ENCODE measurements around the gene DGCR8.

Gene DGCR8

GRCh38 chr22:20087319-20088262, 7.5 kb downstream of the DGCR8 start:
- Histone ChIP-seq H3K4me1 (ENCODE audit: insufficient read depth, low read length) (0 out of 2 replicates have a peak, but pooled peaks cover 8% of the 10 kb centered on the region), H3K9me3 (ENCODE audit: control insufficient read depth, insufficient read depth, low read length) (no peaks in the 10 kb centered on the region), H3K9ac (ENCODE audit: low read depth, low read length) (no peak overlapping the region), H3K36me3 (ENCODE audit: insufficient read depth, low read length) (peaks cover 62% of the 10 kb centered on the region)

DNA sequence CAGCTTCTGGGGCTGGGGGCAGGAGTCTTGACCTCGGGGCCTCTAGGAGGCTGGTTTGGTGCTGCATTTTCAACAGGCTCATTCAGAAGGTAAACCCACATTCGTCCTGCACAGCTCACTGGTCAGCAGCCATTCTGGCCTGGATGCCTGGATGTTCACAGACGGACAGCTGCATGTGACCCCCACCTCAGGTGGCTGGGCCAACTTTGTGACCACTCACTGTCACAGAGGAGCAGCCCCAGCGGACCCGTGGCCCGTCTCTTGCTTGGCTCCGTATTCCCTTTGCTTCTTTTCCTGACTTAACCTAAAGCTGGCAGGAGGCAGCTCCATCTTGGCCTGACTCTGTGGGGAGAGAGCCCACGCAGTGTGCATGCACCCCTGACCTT, 8.2 kb downstream of the DGCR8 start:
- H3K4me1 ChIP-seq (ENCODE audit: insufficient read depth, low read length): 0 out of 2 replicates have a peak, but pooled peaks cover 3% of the 10 kb centered on the region
- H3K9ac ChIP-seq (ENCODE audit: low read depth, low read length): no peak overlapping the region
- H3K9me3 ChIP-seq (ENCODE audit: control insufficient read depth, insufficient read depth, low read length): no peaks in the 10 kb centered on the region
- H3K36me3 ChIP-seq (ENCODE audit: insufficient read depth, low read length): peaks cover 63% of the 10 kb centered on the region

DNA sequence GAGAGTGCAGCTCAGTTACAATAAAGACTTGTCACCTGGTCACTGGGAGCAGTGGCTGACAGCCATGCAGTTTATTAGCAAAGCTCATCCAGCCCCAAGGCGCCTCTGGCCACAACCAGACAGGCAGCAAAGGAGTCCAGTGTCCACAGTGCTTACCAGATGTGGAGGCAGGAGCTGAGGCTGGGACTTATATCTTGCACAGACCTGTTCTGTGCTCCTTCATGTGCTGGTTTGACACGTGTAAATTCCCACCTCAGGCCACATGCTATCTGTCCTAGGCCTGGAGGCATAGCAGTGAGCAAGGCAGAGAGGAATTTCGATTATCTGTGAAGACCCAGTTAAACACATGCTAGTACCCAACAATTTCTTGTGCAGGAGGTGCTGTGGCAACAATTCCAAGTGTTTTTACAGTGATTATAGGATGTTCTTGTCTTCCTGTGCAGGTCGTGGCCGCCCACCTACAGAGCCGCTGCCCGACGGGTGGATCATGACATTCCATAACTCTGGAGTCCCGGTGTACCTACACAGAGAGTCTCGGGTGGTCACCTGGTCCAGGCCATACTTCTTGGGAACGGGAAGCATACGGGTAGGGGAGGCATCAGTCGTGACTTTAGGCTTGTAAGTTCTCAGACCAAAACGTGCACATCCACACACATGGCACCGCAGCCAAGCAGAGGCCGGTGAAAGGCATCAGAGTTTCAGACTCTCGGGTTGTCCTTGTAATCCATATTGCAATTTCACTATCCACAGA, 9.4 kb downstream of the DGCR8 start:
- Histone ChIP-seq H3K36me3 (ENCODE audit: insufficient read depth, low read length) (peaks cover 71% of the 10 kb centered on the region), H3K4me1 (ENCODE audit: insufficient read depth, low read length) (no peaks in the 10 kb centered on the region), H3K9ac (ENCODE audit: low read depth, low read length) (no peak overlapping the region), H3K9me3 (ENCODE audit: control insufficient read depth, insufficient read depth, low read length) (no peaks in the 10 kb centered on the region)

GRCh38 chr22:20089977-20090729, 10.1 kb downstream of the DGCR8 start:
- Histone ChIP-seq H3K4me1 (ENCODE audit: insufficient read depth, low read length) (no peaks in the 10 kb centered on the region), H3K9me3 (ENCODE audit: control insufficient read depth, insufficient read depth, low read length) (no peaks in the 10 kb centered on the region), H3K36me3 (ENCODE audit: insufficient read depth, low read length) (peaks cover 76% of the 10 kb centered on the region), H3K9ac (ENCODE audit: low read depth, low read length) (no peak overlapping the region)

DNA sequence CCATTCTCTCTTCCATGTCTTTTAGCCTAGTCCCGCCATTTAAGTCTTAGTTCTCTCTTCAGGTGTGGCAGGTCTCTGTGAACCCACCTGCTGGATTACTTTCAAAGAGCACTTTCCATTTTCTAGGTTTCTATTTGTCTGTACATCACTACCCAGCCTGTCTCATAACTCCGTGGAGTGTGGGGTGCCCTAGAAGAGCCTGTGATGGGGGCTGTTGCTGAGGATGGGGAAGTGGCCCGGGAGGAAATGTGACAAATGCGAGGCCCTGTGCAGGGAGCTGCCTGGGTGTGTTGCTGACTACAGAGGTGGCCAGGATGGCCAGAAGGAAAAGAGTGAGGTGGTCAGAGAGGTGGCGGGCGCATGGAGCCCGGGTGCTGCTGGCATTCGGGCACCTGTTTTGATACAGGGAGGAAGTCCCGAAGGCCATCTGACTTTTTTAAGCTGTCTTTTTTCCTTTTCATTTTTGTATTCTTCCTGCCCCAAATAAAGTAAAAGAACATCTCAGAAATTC, 10.7 kb downstream of the DGCR8 start:
- Histone ChIP-seq H3K36me3 (ENCODE audit: insufficient read depth, low read length) (peaks cover 80% of the 10 kb centered on the region), H3K9ac (ENCODE audit: low read depth, low read length) (no peak overlapping the region), H3K4me1 (ENCODE audit: insufficient read depth, low read length) (no peaks in the 10 kb centered on the region), H3K9me3 (ENCODE audit: control insufficient read depth, insufficient read depth, low read length) (no peaks in the 10 kb centered on the region)

DNA sequence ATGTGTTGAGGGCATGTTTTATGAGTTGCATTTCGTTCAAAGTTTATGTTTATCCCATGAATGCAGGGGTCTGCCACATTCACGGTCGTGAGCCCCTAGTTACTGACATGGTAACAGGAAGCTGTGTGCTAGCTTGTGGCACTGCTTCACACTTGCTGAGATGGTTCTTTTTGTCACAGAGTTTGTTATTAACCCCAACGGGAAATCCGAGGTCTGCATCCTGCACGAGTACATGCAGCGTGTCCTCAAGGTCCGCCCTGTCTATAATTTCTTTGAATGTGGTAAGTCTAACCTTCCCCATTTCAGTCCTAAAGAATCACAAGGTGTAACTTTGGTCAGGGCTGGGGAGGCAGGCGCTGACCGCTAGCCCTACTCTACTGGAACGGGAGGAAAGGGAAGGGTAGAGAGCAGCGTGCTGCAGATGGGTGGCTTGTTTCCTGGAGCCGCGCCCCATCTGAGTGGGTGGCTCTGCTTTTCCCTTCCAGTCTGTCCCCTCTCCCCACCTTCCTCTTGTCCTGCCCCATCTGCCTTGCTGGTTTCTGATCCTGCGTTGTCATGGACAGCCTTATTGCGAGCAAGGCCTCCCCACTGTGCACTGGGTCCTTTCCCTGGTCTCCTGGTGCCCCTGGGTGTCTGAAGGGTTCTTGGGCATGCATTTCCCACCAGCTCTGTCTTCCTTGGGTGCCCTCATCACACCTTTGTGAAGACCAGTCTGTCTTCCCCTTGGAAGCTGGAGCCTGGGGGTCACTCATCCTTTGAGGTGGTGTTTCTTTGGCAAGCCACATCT, 11.8 kb downstream of the DGCR8 start:
- no peak overlapping the region for H3K9ac ChIP-seq (ENCODE audit: low read depth, low read length)
- H3K36me3 ChIP-seq (ENCODE audit: insufficient read depth, low read length): peaks cover 78% of the 10 kb centered on the region
- H3K4me1 ChIP-seq (ENCODE audit: insufficient read depth, low read length): no peaks in the 10 kb centered on the region
- 0 out of 2 replicates have a peak, but pooled peaks cover 4% of the 10 kb centered on the region for H3K9me3 ChIP-seq (ENCODE audit: control insufficient read depth, insufficient read depth, low read length)

DNA sequence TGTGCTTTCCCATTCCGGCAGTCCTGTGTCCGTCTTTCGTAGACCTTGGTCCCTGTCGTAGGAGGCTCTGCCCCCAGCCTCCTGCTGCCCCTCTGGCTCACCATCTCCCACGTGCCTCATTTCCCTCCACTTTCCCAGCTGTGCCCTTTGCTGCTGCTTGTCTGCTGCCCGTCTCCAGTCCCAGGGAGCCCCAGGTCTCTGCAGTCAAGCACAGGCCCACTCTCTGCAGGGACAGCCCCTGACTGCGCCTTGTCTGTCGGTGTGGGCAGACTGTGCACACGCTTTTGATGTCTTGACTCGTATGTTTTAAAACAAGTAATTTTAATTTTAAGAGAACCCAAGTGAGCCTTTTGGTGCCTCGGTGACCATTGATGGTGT, 12.4 kb downstream of the DGCR8 start:
- no peak overlapping the region for H3K9ac ChIP-seq (ENCODE audit: low read depth, low read length)
- H3K4me1 ChIP-seq (ENCODE audit: insufficient read depth, low read length): no peaks in the 10 kb centered on the region
- 0 out of 2 replicates have a peak, but pooled peaks cover 4% of the 10 kb centered on the region for H3K9me3 ChIP-seq (ENCODE audit: control insufficient read depth, insufficient read depth, low read length)
- peaks cover 74% of the 10 kb centered on the region for H3K36me3 ChIP-seq (ENCODE audit: insufficient read depth, low read length)

DNA sequence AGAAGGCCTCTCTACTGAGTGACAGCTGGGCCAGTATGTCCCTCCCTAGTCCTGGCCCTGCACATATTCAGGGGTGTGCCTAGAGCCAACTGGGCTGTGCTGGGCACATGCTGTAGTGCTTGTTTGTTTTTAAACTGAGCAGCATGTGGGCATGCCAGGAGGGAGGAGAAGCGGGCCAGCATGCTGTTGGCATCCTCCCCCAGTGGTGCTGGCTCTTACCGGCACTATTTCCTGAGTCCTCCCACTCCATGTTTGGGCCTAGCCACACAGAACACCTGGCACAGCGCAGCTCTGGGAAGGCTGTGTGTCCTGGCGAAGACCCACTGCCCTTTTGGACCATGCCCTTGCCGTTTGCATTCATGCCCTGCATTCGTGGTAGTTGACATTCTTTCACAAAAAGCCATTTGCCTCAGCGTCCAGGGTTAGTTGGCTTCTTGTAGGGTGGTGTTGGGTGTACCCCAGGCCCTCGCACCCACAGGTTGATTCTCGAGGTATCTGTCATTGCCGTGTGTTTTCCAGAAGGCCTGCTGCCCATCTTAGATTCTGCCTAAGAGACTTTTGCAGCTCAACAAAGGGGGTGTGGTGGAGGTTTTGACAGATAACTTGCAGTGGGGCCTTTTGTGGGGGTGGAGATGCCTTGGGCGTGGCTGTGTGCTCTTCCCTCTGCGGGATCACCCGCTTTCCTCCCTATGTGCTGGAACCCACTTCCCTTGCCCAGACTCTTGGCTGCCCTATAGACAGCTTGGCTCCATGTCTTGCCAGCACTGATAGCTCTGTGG, 13.6 kb downstream of the DGCR8 start:
- peaks cover 72% of the 10 kb centered on the region for H3K36me3 ChIP-seq (ENCODE audit: insufficient read depth, low read length)
- H3K9me3 ChIP-seq (ENCODE audit: control insufficient read depth, insufficient read depth, low read length): 0 out of 2 replicates have a peak, but pooled peaks cover 4% of the 10 kb centered on the region
- no peak overlapping the region for H3K9ac ChIP-seq (ENCODE audit: low read depth, low read length)
- no peaks in the 10 kb centered on the region for H3K4me1 ChIP-seq (ENCODE audit: insufficient read depth, low read length)

GRCh38 chr22:20094197-20094807, 14.3 kb downstream of the DGCR8 start:
- Histone ChIP-seq H3K9me3 (ENCODE audit: control insufficient read depth, insufficient read depth, low read length) (0 out of 2 replicates have a peak, but pooled peaks cover 4% of the 10 kb centered on the region), H3K9ac (ENCODE audit: low read depth, low read length) (no peak overlapping the region), H3K36me3 (ENCODE audit: insufficient read depth, low read length) (peaks cover 72% of the 10 kb centered on the region), H3K4me1 (ENCODE audit: insufficient read depth, low read length) (no peaks in the 10 kb centered on the region)

DNA sequence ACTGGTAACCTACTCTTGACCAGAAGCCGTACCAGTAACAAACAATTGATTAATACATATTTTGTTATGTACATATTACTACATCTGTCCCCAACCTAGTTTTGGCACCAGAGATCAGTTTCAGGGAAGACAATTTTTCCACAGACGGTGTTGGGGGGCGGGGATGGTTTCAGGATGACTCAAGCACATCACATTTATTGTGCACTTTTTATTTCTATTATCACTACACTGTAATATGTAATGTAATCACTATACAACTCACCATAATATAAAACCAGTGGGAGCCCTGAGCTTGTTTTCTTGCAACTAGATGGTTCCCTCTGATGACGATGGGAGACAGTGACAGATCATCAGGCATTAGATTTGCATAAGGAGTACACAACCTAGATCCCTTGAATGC, 15.5 kb downstream of the DGCR8 start:
- Histone ChIP-seq H3K36me3 (ENCODE audit: insufficient read depth, low read length) (peaks cover 63% of the 10 kb centered on the region), H3K4me1 (ENCODE audit: insufficient read depth, low read length) (no peaks in the 10 kb centered on the region; the same call in 1 of the 2 replicates), H3K9ac (ENCODE audit: low read depth, low read length) (no peak overlapping the region)

DNA sequence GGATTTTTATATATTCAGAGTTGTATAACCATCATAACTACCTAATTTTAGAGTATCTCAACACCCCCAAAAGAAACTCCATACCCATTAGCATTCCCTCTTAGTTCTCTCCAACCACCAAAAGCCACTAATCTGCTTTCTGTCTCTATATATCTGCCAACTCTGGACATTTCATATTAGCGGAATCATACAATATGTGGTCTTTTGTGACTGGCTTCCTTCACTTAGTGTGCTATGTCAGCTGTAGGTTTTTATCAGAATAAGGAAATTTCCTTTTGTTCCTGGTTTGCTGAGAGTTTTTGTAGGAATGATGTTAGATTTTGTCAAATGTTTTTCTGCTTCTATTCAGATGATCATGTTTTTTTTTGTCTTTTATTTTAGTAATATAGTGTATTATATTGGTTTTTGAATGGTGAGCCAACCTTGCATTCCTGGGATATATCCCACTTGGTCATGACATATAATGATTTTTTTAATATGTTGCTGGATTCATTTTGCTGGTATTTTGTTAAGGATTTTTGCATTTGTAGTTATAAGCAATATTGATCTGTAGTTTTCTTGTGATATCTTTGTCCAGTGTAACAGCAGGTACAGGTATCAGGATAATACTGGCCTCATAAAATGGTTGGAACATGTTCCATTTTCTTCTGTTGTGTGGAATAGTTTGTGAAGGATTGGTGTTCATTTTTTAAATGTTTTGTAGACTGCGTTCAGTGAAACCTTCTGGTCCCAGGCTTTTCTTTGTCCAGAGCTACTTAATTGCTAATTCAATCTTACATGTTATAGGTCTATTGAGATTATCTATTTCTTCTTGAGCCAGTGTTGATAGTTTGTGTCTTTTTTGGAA, 16.8 kb downstream of the DGCR8 start:
- Histone ChIP-seq H3K36me3 (ENCODE audit: insufficient read depth, low read length) (peaks cover 51% of the 10 kb centered on the region), H3K9me3 (ENCODE audit: control insufficient read depth, insufficient read depth, low read length) (0 out of 2 replicates have a peak, but pooled peaks cover 4% of the 10 kb centered on the region), H3K4me1 (ENCODE audit: insufficient read depth, low read length) (no peaks in the 10 kb centered on the region; the same call in 1 of the 2 replicates), H3K9ac (ENCODE audit: low read depth, low read length) (no peak overlapping the region)

More for the DNA sequence above, 15.5 kb downstream of the DGCR8 start:
- H3K9me3 ChIP-seq (ENCODE audit: control insufficient read depth, insufficient read depth, low read length): 0 out of 2 replicates have a peak, but pooled peaks cover 4% of the 10 kb centered on the region

Data from ES-I3 (cell line).